NK-92 treated with Interleukin-12 subunit alpha and Interleukin-12 subunit beta, amount 100 ng/mL, for 24 hours (cell line): ENCODE data around the gene PAGE2B.
"Not testable (repeated sequence)": the region's sequence is repeated elsewhere in the genome, so short reads cannot be mapped to it uniquely, and the experiment has no call there.

ENCODE experiments used
- DNase-seq: peaks from one replicate; lab custom pipeline; 2025; lab: John Stamatoyannopoulos, UW

PAGE2B gene

GRCh38 chrX:55074851-55075467 is at the start of gene PAGE2B:
Gene PAGE2B, plus strand, starts transcription at chrX:55075030. Its CDS starts 1,012 bp downstream, at chrX:55076042.
- DNase-seq: no peak

- no peak for DNase-seq
These were observed 48.7 kb upstream of the PAGE2B start for GRCh38 chrX:55026143-55026542.

GRCh38 chrX:55026840-55027239 is 48.0 kb upstream of the PAGE2B start:
- no peak for DNase-seq

- DNase-seq: no peak
These were observed 46.8 kb upstream of the PAGE2B start for GRCh38 chrX:55028040-55028439.

GRCh38 chrX:55028611-55029010 is 46.2 kb upstream of the PAGE2B start:
- DNase-seq: no peak

GRCh38 chrX:55029291-55029690 is 45.5 kb upstream of the PAGE2B start:
- no peak for DNase-seq

GRCh38 chrX:55030271-55031205 is 44.3 kb upstream of the PAGE2B start, which contains the start of gene ALAS2:
Gene ALAS2, minus strand, starts transcription at chrX:55030977. Its CDS starts 4,977 bp downstream, at chrX:55026000.
- no peak for DNase-seq

- no peak for DNase-seq
These were observed 41.4 kb upstream of the PAGE2B start for GRCh38 chrX:55033429-55033828.

- DNase-seq: no peak
These were observed 35.4 kb upstream of the PAGE2B start for GRCh38 chrX:55039471-55039870.

- no peak for DNase-seq
These were observed 33.3 kb upstream of the PAGE2B start for GRCh38 chrX:55041514-55041913.

GRCh38 chrX:55050599-55050998 is 24.2 kb upstream of the PAGE2B start:
- DNase-seq: not testable (repeated sequence)

GRCh38 chrX:55056820-55057674 is 17.8 kb upstream of the PAGE2B start:
- DNase-seq: no peak

- DNase-seq: no peak
These were observed 17.1 kb upstream of the PAGE2B start for GRCh38 chrX:55057675-55058249.

GRCh38 chrX:55067180-55067579 is 7.7 kb upstream of the PAGE2B start:
- DNase-seq: not testable (repeated sequence)

- no peak for DNase-seq
These were observed 2.5 kb upstream of the PAGE2B start for GRCh38 chrX:55072286-55072685.

GRCh38 chrX:55088795-55089489 is 14.1 kb downstream of the PAGE2B start, which contains the start of gene PAGE2:
Gene PAGE2, plus strand, starts transcription at chrX:55089018. Its CDS starts 1,003 bp downstream, at chrX:55090021.
- no peak for DNase-seq

- no peak for DNase-seq
These were observed 23.9 kb downstream of the PAGE2B start for GRCh38 chrX:55098691-55099090.

- DNase-seq: no peak
These were observed 24.3 kb downstream of the PAGE2B start for GRCh38 chrX:55099162-55099561.

GRCh38 chrX:55102754-55103153 is 27.9 kb downstream of the PAGE2B start:
- no peak for DNase-seq

GRCh38 chrX:55107262-55107661 is 32.4 kb downstream of the PAGE2B start:
- DNase-seq: no peak

GRCh38 chrX:55107911-55108310 is 33.1 kb downstream of the PAGE2B start:
- DNase-seq: no peak
